GM18870 (cell line): ENCODE results near the gene VPS33A.
"Not testable (repeated sequence)": the region's sequence is repeated elsewhere in the genome, so short reads cannot be mapped to it uniquely, and the experiment has no call there.

Experiments
- ATAC-seq: cut with Tn5 transposase; IDR thresholded peaks from one replicate; pipeline ENCODE4 v1.9.1; 2021; ENCODE audit warnings: moderate library complexity; ENCODE audit not compliant: unreplicated experiment

Gene VPS33A

DNA sequence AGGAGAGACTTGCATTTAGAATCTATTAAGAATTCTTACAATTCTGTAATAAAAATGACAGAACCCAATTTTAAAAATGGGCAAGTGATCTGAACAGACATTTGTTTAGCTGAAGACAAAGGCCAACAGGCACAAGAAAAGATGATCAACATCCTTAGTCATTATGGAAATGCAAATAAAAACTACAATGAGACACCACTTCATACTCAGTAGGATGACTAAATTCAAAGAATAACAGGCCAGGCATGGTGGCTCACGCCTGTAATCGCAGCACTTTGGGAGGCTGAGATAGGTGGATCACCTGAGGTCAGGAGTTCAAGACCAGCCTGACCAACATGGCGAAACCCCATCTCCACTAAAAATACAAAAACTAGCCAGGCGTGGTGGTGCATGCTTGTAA lies 7.8 kb downstream of the VPS33A start:
- not testable (repeated sequence) for ATAC-seq

DNA sequence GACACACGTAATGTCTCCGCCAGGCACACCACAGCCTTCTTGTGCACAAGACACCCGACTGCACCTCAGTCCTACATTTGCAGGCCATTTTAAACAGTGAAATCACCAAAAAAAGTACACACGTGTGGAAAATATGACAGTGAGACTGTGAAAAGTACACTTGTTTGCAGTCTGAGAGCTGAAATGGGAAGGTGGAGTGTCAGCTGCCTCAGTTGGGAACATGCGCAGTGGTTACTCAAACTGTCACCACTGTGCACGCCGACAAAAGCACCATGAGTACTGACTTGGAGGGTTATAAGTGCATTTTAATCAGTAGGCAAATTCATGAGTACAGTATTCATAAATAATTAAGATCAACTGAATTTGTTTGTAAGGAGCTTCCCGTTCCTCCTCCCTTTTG lies 15.8 kb downstream of the VPS33A start:
- ATAC-seq = no peak

DNA sequence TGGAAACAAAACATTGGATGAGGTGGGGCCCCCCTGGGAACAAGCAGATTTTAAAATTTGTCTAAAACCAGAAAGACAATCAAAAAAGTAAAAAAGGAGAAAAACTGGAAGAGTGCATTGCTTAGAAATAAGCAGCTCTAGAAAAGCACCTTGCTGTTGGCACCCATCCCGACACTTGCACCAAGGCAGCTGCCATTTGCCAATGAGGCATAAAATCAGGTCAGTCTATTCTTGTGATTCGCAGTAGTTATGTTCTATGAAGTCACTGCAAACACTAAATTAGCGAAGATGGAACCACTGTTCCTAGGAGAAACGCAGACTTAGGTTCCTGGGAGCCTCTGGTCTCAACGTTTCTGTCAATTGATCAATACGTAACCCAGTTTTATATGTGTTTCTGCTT lies 16.2 kb downstream of the VPS33A start:
- no peak for ATAC-seq

GRCh38 chr12:122245553-122245952 lies 20.7 kb downstream of the VPS33A start:
- no peak for ATAC-seq

DNA sequence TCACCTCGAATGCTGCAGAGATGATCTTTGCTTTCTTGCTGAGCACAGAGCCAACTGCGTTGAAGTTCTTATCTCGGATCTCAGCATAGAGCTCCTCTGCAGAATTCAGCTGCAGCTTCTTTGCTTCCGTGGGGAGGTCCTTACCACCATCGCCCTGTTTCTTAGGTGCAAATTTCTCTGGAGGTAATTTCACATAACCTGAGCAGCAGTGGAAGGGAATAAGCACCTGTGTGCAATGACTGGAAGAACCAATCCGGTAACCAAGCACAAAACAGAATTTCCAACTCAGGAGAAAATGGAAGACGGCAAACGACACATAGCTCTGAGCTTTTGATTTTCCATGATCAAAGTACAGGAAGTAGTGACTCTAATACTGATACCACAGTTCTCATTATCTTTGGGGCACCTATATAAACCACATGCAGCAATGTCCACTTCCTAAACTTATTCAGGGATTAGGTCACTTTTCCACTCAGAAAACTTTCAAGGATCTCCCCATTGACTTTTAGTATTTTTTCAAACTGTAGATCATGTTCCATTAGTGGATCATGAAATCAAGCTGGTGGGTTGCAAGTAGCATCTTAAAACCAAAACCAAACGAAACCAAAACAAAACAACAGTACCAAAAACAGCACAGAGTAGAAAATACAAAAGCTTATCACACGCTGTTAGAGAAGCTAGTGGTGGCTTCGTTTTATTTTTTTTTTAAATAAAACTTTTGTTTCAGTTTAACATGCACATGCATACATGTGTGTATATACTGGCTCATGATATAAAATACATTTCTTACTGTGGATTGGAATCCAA lies 21.5 kb downstream of the VPS33A start:
- ATAC-seq = no peak

GRCh38 chr12:122243965-122244364 lies 22.3 kb downstream of the VPS33A start:
- ATAC-seq = no peak

DNA sequence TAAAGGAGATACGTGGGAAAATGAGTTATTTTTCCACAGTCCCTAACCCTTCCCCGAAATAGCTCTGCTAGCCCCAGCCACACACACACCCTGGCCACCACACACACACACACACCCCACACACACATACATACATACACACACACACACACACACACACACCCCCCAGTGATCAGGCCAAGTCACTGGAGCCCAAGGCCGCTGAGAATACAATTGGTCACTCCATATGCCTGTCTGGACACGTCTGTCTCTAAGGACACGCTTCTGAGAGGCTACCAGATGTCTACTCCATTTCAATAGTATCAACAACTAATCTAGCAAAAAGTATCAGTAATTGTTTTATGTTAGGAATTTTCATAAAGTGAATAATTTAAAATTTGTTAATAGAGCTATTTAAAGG lies 27.4 kb downstream of the VPS33A start:
- ATAC-seq = no peak

DNA sequence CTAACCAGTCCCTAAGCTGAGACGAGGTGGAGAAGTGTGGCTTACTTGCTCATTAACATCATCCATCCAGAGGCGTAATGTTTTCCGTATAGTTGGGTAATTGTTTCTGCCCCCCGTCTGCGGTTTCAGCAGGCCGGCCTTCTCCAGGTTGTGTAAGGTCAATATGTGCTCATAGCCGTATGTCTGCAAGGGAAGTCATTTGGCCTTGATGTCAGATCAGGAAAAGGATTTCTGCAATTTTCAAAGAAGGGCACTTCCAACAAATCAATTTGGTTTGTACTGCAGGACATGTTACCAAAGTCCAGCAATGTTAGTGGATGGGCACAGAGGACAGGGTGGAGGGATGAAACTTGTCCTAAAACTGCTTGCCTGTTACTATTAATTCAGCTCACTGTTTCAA lies 30.6 kb downstream of the VPS33A start:
- no peak for ATAC-seq

GRCh38 chr12:122232691-122233090 lies 33.6 kb downstream of the VPS33A start:
- ATAC-seq = no peak

DNA sequence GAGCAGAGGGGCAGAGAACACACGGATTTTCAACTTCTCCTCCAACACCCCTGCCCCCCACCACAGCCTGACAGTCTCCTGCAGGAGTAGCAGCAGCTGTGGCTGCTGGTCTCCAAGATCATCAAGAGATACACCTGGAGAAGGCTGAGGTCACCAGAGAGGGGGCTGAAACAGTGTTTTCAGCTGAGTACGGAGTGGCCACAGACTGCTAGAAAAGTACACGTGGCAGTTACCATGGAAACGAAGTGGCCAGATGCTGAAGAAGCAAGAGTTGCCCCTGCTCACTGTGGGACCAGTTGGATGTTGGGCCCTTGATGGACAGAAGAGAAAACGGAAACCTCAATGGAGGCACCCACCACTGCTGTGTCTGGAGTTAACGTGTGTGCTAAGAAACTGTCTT lies 35.5 kb downstream of the VPS33A start:
- ATAC-seq = no peak

DNA sequence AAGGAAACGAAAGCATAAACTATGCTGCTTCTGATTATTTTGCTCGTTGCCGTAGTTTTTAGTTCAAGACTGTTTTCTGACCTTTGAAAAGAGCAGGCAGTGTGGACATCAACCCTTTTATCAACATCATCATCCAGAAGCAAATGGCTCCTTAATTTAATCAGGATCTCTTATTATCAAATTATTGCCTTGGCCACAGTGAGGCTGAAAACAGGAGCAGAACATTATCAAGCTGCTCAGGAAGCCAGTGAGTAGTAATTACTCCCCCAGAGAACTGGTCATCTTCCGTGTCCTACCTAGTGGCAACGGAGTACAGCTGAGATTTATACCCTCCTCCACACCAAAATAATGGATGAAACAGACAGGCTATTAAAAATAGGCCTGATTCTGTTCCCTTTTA lies 38.2 kb downstream of the VPS33A start:
- no peak for ATAC-seq

DNA sequence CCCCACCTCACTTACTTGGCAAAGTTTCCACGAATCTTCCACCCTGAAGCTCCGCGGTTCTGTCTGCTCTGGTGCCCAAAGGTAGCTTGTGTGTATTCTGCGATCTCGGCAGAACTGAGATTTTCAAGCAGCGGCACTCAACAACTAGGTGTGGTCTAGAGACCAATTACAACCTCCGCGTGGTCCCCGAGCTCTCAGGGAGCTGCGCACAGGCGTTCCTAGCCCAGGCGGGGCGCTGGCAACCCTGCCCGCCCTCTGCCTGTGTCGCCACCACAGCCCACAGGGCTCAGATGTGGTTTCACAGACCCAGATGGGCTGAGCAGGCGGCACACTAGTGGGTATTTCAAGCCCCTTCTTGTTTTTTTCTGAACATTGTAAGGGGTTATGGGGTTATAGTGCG lies 39.0 kb downstream of the VPS33A start:
- ATAC-seq = no peak

- ATAC-seq = peak; percentile 42
Measured at GRCh38 chr12:122226366-122227125, 39.7 kb downstream of the VPS33A start.

DNA sequence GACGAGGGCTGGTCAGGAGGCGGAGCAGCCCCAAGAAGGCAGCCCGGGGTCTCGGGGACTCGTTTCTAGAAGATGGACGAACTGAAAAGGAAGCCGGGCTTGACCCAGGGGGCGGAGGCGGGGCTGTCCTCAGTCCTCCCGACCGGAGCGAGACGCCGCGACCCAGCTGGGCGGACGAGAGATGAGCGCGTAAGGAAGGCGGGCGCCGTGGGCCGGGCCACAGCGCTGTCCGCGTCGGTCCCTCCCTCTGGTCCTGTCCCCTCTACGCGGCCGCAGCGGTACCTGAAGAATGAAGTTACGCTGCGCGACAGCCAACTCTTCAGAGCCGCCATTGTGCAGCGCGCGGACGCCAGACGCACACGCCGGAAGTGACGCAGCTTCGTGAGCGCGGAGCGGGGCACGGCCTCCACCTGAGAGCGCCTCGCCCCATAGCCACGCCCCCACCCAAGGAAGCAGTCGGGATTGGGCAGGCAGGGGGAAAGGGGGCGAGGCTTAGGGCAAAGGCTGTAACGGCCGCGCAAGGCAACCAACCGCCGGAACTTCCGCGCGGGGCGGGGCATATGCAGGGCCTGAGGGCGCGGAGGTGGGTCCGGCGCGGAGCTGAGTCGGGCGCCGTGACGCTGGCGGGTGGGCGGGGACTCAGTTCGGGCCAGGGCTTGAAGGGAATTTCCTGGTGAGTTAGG lies 40.5 kb downstream of the VPS33A start, which contains the start of gene DIABLO:
TSS of gene DIABLO (minus strand) at position 370 of the 683 bp plus-strand sequence. CDS start at position 332, 38 bp downstream.
- ATAC-seq = peak; percentile 76

- no peak for ATAC-seq
Measured at GRCh38 chr12:122216445-122216844, 49.8 kb downstream of the VPS33A start.

DNA sequence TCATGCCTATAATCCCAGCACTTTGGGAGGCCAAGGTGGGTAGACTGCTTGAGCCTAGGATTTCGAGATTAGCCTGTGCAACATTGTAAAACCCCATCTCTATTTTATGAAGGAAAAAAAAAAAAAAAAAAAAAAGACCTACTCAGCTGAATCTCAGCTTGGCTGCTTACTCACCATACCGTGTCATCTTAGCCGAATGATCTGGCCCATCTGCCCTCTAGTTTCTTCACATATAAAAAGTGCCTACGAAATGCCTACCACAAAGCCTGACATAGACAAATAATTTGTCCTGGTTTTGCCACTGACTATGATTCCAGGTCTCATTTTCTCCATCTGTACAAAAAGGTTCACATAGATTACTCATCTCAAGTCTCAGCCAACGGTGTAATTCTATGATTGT lies 50.5 kb downstream of the VPS33A start:
- ATAC-seq = no peak

DNA sequence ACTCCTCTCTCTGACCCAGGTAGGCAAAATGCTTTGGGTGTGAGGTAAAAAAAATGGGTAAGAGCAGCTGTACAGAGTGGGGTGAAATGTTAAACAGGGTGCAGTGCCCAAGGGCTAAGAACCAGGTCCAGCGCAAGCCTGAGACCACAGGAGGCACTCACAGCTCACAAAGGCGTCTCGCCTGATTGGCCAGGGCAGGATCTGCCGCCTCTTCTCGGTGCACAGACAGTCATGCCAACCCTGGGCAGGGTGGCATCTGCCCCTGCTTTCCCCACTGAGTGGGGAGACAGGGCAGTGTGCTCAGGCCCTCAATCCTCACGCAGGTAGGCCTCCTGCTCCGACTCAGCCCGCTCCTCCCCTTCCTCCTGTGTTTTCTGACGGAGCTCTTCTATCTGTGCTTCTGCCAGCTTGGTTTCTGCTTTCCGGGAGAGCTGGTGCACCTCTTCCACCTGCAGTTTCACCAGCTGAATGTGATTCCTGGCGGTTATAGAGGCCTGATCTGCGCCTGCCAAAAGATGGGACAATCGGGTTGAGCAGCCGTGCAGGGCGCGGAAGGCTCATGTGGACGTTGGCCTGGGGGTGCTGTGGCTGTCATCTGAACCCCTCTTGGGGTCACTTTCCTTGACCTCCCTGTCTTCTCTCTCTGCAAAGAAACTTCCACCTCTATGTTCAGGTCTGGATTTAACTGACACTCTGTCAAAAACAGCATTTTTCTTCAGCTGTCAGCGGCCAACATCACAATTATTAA lies 58.0 kb downstream of the VPS33A start:
- no peak for ATAC-seq

- no peak for ATAC-seq
Measured at GRCh38 chr12:122207391-122207790, 58.9 kb downstream of the VPS33A start.

DNA sequence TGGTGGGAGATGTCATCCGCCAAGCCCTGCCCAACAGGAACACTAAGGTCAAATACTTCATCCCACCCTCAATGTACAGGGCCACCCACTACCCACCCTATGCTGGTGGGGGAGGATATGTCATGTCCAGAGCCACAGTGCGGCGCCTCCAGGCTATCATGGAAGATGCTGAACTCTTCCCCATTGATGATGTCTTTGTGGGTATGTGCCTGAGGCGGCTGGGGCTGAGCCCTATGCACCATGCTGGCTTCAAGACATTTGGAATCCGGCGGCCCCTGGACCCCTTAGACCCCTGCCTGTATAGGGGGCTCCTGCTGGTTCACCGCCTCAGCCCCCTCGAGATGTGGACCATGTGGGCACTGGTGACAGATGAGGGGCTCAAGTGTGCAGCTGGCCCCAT lies 59.3 kb downstream of the VPS33A start:
- no peak for ATAC-seq

- ATAC-seq = no peak
Measured at GRCh38 chr12:122206111-122206881, 60.0 kb downstream of the VPS33A start.
